HG03558 (cell line): ENCODE data around the gene NACC1.
"Not testable (repeated sequence)": the region's sequence is repeated elsewhere in the genome, so short reads cannot be mapped to it uniquely, and the experiment has no call there.

ENCODE experiments used
- ATAC-seq: cut with Tn5 transposase; IDR thresholded peaks from one replicate; pipeline ENCODE4 v1.9.1; 2021; ENCODE audit warnings: moderate number of reproducible peaks; ENCODE audit not compliant: unreplicated experiment; ENCODE audit errors: extremely low read depth

NACC1 gene

DNA sequence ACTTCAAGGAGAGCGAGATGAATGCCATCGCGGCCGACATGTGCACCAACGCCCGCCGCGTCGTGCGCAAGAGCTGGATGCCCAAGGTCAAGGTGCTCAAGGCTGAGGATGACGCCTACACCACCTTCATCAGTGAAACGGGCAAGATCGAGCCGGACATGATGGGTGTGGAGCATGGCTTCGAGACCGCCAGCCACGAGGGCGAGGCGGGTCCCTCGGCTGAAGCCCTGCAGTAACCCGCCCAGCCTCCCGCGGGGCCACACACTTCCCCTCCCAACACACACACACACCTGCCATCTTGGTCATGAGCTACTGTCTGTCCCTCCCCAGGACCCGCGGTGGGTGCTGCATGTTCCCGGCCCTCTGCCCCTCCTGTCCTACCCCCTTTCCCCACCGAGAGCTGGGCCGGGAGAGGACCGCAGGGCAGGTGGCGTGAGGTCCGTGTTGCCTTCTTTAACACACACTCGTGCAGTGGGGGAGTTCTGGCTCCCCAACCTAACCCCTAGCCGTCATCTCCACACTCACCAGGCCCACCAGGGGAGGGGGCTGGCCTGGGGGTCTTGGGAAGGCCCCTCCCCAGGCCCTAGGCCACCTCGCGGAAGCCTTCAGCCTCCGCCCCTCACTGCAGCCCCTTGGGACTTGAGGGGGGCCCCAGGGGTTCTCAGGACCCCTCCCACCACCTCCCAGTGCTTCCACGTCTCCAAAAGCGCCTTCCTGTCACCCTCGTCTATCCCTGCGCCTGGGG is 20.3 kb downstream of the NACC1 start:
- no peak for ATAC-seq

DNA sequence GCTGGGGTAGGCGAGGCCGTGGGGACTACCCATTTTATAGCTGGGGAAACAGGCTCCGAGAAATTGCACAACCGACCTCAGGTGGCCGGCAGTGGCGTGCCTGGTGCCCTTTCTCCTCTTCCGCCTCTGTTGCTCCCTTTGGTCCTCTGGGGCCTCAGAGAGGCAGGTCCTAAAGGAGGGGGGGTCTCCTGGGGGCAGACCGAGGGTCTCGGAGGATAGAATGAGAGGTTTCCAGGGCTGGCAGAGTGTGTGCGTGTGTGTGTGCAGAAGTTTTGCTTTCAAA is 20.8 kb downstream of the NACC1 start:
- ATAC-seq, result no peak

DNA sequence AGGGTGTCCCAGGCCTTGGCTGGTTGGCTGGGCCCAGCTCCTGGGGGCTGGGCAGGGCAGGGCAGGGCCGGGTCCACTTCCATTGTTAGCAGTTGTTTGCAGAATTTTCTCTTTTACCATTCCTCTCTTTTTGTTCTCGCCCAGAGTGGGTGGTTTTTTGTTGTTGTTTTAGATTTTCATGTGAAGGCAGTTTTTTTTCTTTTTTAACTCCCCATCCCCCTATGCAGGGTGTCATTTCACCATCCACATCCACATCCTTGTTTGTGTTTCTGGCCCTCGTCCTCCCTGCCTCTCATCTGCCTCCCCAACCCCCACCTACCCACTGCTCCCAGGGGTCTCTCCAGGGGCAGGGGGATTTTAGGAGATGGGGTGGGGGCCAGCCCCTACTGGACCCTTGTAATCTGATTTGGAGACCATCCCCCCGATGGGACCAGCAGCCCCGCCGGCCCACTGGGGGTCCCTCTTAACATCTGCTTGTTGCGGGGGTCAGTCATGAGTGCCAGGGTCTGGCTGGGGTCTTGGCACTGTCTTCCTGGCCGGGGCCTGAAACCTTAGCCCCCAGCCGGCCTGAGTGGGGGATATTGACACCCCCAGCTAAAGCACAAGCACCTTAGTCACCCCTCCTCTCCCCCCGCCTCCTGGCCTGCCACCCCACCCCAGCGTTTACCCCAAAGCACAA is 21.7 kb downstream of the NACC1 start:
- ATAC-seq, result no peak

DNA sequence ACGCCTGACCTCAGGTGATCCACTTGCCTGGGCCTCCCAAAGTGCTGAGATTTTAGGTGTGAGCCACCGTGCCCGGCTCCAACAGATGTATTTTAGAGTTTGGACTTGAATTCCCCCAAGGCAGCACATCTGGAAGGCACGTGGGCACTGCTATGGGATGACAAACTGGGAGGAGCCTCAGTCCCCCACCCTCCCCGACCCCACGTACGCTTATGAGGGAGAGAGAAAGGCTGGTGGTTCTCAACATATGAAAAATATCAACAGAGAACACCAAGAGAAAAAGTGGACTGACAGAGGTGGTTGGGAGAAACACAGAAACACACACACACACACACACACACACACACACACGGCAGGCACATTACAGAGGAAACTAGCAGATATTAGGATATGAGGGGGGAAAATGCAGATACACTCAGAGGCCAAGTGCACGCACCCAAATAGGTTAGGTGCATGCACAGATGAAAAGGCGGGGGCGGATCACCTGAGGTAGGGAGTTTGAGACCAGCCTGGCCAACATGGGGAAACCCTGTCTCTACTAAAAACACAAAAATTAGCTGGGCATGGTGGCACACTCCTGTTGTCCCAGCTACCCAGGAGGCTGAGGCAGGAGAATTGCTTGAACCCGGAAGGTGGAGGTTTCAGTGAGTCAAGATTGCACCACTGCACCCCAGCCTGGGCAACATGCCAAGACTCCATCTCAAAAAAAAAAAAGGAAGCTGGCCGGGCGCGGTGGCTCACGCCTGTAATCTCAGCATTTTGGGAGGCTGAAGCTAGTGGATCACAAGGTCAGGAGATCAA is 28.9 kb downstream of the NACC1 start:
- no peak for ATAC-seq

DNA sequence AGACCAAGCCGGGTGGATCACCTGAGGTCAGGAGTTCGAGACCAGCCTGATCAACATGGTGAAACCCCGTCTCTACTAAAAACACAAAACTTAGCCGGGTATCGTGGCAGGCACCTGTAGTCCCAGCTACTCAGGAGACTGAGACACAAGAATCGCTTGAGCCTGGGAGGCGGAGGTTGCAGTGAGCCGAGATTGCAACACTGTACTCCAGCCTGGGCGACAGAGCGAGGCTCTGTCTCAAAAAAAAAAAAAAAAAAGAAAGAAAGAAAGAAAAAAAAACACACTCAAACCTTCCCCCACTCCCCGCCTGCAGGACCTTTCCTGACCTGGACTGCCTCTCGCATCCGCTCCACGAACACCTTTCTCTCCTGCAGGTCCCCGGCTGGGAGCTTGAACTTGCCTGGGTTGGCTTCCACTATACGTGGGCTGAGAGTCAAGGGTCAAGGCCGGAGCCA is 31.1 kb downstream of the NACC1 start:
- not testable (repeated sequence) for ATAC-seq

DNA sequence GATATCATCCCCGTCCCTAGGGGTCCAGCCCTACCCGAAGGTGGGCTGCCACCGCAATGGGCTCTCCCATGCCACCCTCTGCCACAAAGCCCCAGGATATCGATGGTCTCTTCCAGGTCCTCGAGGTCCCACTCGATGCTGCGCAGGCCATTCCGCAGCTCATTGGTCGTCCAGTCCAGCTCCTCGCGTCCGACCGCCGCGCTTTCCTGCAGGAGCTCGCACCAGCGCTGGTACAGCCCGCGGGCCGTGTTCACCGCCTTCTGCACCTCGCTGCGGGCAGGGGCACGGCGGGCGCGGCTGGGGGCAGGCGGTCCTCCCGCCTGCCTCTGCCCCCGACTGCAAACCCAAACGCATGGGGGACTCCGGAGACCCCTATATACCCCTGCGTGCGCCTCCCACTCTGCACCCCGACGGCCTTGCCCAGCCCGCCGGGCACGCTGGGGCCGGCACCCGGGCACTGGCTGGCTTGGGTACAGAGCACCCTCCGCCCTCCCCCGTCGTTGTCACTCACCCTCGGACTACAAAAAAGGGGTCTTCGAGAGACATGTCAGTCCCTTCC is 31.6 kb downstream of the NACC1 start:
- ATAC-seq, result no peak

DNA sequence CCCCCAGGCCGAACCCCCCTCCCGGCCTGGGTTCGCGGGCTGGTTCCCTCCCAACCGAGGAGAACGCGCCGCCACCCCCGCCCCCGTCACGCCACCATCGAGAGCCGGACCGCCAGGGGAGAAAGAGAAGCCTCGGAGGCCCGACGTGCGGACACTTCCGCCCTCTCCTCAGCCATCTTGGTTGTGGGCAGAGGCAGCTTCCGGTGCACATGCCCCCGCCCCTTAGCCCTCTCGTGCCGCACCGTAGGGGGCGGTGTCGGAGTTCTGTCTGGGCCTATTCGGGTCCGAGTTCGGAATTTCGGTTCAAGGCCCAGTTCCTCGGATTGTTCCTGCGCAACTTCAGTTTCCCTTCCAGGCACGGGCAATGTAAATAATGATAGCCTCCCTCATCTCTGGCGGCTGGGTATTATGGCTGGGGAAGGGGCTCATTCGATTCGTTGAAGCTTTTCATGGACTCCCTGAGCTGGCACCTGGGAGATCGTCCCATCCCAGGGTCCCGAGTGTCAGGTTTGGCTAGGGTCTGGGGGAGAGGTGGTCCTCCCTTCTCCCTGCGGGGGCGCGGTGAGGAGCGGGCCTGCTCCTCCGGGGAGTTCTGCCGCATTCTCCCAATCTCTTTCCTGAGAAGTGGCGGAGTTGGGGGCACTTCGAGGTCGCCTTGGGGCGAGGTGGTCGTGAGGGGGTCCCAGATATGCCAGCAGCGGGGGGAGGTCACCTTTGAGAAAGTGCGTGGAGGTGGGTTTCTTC is 32.3 kb downstream of the NACC1 start, which contains the start of the genes IER2 and STX10:
Gene IER2 (plus strand): TSS at position 225 of the 744 bp plus-strand sequence. CDS start 2,776 bp downstream, outside the sequence.
Gene STX10 (minus strand): TSS at position 189 of the 744 bp plus-strand sequence. CDS start 202 bp downstream, outside the sequence.
- no peak for ATAC-seq

DNA sequence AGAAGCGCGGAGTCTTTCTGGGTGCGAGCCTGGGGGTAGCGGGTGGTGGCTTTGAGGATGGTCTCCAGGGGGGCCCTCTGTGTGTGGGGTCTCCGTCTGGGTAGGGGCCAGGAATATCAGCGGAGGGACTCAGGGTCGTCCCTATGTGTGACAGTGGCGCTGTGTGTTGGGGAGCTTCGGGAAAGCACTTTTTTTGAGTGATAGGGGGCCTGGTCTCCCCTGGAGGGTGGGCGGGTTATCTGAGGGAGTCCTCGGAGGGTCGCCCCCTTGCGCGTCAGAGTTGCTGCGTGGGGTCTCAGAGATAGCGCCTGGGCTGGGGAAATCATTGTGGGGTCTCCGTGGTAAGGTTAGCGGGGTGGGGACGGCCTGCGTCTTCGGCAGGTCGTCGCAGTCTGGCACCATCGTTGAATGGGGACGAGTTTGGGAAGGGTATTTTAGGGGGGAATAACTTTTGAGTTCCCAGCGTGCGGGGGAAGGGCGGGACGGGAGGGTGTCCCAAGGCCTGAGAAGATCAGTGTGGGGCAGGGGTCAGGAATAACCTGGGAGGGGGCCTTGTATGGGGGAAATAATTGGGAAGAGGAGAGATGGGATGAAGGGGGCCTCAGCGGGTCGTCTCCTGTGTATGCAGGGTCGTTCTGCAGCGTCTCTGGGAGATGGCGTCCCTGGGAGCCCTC is 33.0 kb downstream of the NACC1 start:
- no peak for ATAC-seq

DNA sequence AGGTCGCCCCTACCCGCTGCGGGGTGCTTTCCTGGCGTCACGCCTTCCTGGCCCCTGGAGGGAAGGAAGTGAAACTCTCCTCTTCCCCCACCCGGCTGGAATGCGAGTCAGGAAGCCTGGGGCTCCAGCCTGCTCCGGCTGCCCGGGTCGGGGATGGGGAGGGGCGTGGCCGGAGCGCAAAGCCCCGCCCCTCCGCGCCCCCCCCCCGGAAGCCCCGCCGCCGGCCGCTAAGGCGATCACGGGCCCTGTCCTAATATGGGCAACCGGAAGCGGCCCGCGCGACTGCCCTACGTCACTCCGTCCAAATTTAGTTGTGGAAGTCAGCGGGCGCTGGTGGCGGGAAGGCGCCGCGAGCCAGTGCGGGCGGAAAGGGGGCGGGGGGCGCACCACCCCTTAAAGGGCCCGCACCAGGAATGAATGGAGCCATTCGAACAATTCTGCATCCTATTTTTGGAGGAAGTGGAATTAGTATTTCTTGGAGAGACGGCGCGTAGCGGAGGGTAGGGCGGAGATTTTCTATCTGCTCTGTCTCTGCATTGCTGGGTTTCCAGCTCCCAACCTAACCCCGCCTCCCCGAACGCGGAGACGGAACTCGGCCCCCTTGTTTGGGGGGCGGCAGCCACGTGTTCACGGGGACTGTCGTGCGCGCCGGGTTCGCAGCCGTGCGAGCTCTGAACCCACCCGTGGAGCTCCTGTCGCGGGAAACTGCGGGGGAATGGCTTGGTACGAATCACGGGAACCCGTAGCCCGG is 33.7 kb downstream of the NACC1 start:
- ATAC-seq, result no peak

DNA sequence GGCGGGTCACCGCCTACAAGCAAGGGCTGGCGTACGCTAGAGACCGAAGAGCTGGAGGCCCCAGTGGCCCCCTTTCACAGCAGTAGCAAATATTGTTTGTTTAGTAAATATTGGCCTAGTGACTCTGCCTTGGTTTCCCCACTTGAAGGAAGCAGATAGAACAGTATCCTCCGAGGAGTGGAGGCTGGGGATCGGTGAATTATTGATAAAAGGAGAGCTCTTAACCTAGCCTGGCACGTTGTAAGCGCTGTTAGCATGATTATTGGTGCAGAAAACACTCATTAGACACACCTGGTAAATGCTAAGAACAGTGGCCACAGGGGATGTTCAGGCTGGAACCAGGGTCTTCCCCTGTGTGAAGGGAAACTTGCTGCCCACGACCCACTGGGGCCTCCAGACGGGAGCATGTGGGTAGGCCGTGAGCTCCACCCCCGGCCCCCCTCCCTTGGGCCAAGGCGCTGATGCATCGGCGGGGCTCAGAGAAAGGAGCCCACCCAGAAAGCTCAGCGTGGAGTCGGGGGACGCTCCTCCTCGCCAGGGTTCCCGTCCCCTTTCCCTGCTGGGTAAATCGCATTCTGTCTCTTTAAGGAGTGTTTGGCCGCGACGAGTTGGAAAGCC is 34.4 kb downstream of the NACC1 start:
- no peak for ATAC-seq

DNA sequence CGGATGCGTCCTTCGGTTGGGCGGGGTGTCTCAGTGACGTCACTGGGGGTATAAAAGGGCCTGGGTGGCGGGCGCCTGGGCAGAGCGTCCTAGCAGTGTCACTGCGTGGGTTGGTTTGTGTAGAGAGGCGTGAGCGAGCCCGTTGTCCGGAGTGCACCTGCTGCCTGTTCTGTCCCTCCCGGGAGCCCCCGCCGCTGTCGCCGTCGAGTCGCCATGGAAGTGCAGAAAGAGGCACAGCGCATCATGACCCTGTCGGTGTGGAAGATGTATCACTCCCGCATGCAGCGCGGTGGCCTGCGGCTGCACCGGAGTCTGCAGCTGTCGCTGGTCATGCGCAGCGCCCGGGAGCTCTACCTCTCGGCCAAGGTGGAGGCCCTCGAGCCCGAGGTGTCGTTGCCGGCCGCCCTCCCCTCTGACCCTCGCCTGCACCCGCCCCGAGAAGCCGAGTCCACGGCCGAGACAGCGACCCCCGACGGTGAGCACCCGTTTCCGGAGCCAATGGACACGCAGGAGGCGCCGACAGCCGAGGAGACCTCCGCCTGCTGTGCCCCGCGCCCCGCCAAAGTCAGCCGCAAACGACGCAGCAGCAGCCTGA is 35.0 kb downstream of the NACC1 start:
- no peak for ATAC-seq

DNA sequence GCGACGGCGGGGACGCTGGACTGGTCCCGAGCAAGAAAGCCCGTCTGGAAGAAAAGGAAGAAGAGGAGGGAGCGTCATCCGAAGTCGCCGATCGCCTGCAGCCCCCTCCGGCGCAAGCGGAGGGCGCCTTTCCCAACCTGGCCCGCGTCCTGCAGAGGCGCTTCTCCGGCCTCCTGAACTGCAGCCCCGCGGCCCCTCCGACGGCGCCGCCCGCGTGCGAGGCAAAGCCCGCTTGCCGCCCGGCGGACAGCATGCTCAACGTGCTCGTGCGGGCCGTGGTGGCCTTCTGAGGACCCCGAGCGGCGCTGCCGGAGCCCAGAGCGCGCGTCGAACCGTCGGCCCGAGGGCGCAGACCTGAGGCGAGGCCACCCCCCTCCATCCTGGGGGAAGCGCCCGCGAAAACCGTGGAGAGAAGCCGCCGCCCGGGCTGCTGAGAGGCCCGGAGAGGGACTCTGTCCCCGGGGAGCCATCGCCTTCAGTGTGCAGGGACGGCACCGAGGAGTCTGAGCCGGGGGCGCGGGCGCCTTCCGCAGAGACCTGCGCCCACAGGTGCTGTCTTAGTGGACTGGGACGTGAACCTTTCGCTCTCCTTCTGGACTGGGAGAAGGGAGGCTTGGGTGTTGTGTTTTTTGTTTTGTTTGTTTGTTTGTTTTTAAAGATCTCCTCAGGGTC is 35.6 kb downstream of the NACC1 start:
- ATAC-seq, result no peak

DNA sequence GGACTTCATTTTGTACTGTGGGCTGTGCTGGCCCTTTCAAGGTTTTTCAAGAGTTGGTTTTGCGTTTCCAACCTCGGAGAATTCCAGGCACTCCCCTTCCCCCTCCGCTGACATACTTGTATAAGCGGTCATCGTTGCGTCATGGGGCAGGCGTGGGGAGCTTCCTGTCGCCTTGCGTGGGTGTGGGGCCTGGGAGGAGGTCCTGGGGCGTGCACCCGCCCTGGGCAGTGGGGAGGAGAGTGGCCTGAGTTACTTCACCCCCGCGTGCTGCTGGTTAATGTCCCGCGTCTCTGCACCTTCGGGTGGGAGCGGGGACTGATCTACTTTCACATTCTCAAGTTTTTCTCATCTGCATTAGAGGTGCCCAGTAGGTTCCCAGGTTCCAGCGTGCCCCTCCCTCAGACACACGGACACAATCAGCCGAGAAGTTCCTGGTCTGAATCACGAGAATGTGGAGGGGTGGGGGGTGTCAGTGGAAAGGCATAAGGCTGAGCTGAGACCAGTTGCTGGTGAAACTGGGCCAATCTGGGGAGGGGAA is 36.2 kb downstream of the NACC1 start:
- no peak for ATAC-seq

DNA sequence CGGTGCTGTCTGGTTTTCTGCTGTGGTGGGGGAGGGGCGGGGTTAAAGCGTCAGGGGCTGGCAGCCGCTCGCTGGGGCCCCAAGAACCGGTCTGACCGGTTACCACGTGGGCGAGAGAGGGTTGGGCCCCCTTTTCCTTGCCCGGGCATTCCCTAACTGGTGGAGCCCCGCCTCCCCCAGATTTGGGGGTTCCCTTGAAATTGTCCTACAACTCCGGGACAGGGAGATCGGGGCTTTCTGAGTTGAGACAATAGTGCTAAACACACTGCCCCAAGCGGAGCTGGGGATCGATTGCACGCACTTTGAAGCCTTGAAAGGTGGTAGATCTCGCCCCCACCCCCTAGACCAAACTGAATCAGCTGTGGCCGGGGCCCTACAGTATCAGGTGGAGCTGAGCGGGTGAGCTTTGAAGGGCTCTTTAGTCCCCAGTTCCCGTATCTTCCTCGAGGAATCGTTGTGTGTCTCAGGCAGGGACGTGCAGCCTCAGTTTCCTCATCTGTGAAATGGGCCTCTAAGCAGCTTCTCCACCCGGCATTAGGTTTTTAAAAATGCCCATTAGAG is 36.9 kb downstream of the NACC1 start:
- ATAC-seq, result no peak

DNA sequence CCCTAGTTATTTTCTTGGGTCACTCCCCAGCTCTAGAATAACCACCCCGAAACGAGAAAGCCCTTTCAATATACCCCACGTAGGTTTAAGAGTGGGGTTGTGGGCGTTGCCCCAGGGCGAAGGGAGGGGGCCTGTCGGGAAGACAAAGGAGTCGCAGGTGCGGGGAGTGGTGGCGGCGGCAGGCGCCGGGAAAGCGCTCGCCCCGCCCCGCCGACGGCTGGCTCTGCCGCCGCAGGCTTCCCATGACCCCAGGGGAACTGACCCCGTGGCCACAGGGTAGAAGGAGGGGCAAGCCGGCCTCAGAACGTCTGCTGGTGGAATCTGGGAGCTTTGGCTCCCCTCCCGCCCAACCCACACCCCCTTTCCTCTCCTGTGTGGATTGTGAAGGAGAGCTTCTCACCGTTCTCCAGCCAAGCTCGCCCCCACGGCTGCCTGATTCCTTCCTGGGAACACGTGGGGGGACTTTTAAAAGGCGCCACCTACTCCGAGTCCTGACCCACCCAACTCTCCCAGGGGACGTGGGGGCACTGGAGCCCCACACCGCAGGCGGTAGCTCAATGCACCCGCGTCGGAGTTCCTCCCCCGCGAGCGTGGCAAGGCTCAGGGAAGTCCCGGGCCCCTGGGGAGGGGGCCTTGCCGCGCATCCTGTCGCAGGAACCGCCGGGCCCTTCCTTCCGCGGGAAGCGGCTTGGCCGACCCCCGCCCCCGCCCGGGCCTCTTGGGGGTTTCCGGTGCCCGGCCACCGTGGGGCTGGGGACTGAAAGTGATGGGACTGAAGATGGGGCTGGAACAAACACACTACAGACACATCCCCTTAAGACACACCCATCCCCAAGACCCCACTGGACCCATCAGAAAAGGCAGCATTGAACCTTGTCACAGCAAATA is 37.7 kb downstream of the NACC1 start:
- ATAC-seq, result no peak

DNA sequence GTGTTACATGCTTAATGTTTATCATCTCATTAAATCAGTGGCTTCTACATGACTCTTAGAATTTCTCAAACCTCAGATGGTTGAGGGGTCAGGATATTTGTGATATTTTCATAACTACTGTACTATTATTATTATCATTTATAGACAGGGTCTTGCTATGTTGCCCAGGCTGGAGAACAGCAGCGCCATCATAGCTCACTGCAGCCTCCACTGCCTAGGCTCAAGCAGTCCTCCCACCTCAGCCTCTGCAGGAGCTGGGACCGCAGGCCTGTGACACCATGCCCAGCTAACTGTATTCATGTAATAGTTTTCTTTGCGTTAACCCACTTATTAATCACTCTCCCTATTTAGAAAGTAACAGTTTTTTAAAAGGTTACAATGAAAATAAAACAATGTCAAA is 41.6 kb downstream of the NACC1 start:
- ATAC-seq, result no peak
